Prostate gland (tissue), 2 donors: ENCODE data around the gene IFI16. TPM values are rescaled to one million over a fixed set of nuclear protein-coding genes. Genes with fewer than 3 reads are reported as not detected.

ENCODE experiments used
- DNase-seq: peaks from one replicate; pipeline ENCODE4 v3.0.0-alpha.2; 2019; ENCODE audit warnings: low spot score
- H3K27ac ChIP-seq, 2 donors: fragments of 200-600 bp; sonication (generic); 2 replicates each; pipeline ENCODE4 v1.5.1; 2017 to 2019
- H3K27me3 ChIP-seq: fragments of 200-600 bp; sonication (generic); replicated peaks from 2 replicates; pipeline ENCODE4 v1.5.1; 2019; ENCODE audit not compliant: insufficient read depth
- H3K36me3 ChIP-seq, 2 donors: fragments of 200-600 bp; sonication (generic); 1 replicate in 1 of 2; 2 replicates in 1 of 2; pipeline versions ENCODE4 v1.5.1 to v1.8.1; 2017 to 2019
- H3K4me1 ChIP-seq: fragments of 200-600 bp; sonication (generic); replicated peaks from 2 replicates; pipeline ENCODE4 v1.5.1; 2019
- H3K4me3 ChIP-seq, 2 donors: fragments of 200-600 bp; sonication (generic); 2 replicates each; pipeline ENCODE4 v1.5.1; 2017 to 2019
- H3K9me3 ChIP-seq: fragments of 200-600 bp; sonication (generic); 2 replicates; pipeline ENCODE4 v1.5.1; 2017
- CTCF ChIP-seq, 4 experiments: fragments of 200-600 bp in 2 of 4; fragments of 450-650 bp in 2 of 4; sonication (generic) in 2 of 4; IDR thresholded peaks; 1 replicate in 3 of 4; 2 replicates in 1 of 4; pipeline ENCODE4 v1.5.1; 2016 to 2019; ENCODE audit warnings: antibody characterized with exemption in 4 of 4, mild to moderate bottlenecking in 2 of 4, moderate library complexity in 2 of 4
- POLR2A ChIP-seq: fragments of 450-650 bp; IDR thresholded peaks from one replicate; pipeline ENCODE4 v1.6.1; 2016; ENCODE audit warnings: antibody characterized with exemption, mild to moderate bottlenecking
- POLR2AphosphoS5 ChIP-seq: sonication (generic); formaldehyde crosslinking; IDR thresholded peaks from one replicate; pipeline ENCODE4 v1.6.1; 2017; ENCODE audit warnings: antibody characterized with exemption
- WGBS: methylation state at CpG from one replicate; pipeline ENCODE4 v1.1.5; 2018; 5-methylcytosine and 5-hydroxymethylcytosine counted together
- intact Hi-C: fragments of 100-400 bp; cut with DNase I; formaldehyde crosslinking; loops from one replicate; pipeline ENCODE4 v1.14.2; 2022
- total RNA-seq, 2 donors: library from RNA; depleted of rRNA; stranded (reverse); fragments of >200 nt; gene quantifications; one replicate each; pipeline ENCODE4 v1.1.0, GENCODE V29; 2016

Gene IFI16
- total RNA-seq, 2 donors from 2014 or later, result 18.2 to 61.3 TPM

DNA sequence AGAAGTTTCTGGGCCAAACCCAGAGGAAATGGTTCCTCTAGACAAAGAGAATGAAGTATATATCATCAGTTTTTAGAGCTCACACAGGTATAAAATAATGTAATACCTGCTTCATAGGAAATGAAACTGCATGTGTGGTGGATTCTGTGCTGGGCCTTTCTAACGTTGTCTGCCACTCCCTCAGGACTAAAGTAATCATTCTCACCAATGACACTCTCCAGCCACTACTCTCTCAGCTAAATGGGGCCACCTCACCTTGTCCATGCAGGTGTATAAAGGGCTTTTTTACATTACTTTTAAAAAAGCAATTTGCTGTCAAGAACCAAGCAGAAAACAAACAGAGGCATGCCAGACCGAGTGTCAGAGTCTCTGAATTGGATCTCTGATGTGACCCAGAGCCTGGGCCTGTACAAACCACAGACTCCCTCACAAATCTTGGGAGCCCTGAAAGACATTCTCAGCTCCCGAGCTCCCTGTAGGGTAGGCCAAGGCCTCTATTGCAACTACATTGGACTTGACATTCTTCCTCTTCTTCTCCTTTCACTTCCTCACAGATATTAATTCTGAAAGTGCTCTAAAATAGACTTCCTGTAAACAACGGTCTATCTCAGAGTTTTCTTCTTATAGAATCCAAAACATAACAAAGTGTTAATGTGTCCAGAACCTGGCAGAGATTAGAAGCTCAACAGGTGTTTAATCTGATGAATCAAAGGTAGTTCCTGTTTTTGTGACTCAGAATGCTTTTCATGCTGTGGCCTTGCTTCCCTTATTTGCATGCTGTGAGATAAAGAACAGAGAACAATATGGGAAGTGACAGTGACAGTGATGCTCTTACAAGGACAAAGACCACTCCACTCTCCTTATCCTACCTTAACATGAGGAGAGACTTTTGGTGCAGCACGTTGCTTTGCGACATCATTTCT, 58.3 kb downstream of the IFI16 start:
- H3K27ac ChIP-seq, result no peak overlapping the region
- TF ChIP-seq POLR2AphosphoS5 (no peak), POLR2A (no peak), CTCF (IDR thresholded peaks at IDR 0.05) (no peak)
- 52% methylated on average over 6 of the region's 6 CpGs for WGBS
- intact Hi-C loops, result no loop called here
- H3K36me3 ChIP-seq, result no peaks in the 10 kb centered on the region
- no peaks in the 10 kb centered on the region for H3K4me1 ChIP-seq
- H3K9me3 ChIP-seq, result no peaks in the 10 kb centered on the region
- H3K27me3 ChIP-seq, result no peaks in the 10 kb centered on the region
- DNase-seq, result no peak
- no peak overlapping the region for H3K4me3 ChIP-seq

DNA sequence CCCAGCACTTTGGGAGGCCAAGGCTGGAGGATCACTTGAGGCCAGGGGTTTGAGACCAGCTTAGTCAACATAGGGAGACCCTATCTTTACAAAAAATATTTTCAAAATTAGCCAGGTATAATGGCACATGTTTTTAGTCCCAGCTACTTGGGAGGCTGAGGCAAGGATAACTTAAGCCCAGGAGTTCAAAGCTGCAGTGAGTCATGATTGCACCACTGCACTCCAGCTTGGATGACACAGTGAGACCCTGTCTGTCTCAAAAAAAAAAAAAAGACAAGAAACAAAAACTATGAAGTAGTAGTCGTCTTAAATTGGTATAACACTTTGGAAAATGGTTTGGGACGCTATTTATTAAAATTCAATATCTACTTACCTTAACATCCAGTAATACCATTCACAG, 59.2 kb downstream of the IFI16 start:
- TF ChIP-seq CTCF (IDR thresholded peaks at IDR 0.05), result no peak
- no peak for TF ChIP-seq POLR2AphosphoS5
- TF ChIP-seq POLR2A, result no peak
- H3K27me3 ChIP-seq, result no peaks in the 10 kb centered on the region
- no peaks in the 10 kb centered on the region for H3K4me1 ChIP-seq
- no peak for DNase-seq
- intact Hi-C loops, result no loop called here
- no peaks in the 10 kb centered on the region for H3K9me3 ChIP-seq
- WGBS, result 87% methylated on average over 2 of the region's 2 CpGs
- H3K27ac ChIP-seq, result no peak overlapping the region
- no peak overlapping the region for H3K4me3 ChIP-seq
- H3K36me3 ChIP-seq, result no peaks in the 10 kb centered on the region

GRCh38 chr1:159071970-159072582, 62.4 kb downstream of the IFI16 start:
- Histone ChIP-seq H3K27ac (no peak overlapping the region), H3K4me3 (no peak overlapping the region), H3K9me3 (no peaks in the 10 kb centered on the region), H3K4me1 (no peaks in the 10 kb centered on the region), H3K36me3 (no peaks in the 10 kb centered on the region), H3K27me3 (no peaks in the 10 kb centered on the region)
- DNase-seq, result no peak
- TF ChIP-seq POLR2A (no peak), CTCF (IDR thresholded peaks at IDR 0.05) (peak; percentile 14 to 78 (median 59))
- intact Hi-C loops, result loop anchor here (10.0 kb wide), 1 partner anchor 867 kb away; no protein-coding TSS in a partner anchor

DNA sequence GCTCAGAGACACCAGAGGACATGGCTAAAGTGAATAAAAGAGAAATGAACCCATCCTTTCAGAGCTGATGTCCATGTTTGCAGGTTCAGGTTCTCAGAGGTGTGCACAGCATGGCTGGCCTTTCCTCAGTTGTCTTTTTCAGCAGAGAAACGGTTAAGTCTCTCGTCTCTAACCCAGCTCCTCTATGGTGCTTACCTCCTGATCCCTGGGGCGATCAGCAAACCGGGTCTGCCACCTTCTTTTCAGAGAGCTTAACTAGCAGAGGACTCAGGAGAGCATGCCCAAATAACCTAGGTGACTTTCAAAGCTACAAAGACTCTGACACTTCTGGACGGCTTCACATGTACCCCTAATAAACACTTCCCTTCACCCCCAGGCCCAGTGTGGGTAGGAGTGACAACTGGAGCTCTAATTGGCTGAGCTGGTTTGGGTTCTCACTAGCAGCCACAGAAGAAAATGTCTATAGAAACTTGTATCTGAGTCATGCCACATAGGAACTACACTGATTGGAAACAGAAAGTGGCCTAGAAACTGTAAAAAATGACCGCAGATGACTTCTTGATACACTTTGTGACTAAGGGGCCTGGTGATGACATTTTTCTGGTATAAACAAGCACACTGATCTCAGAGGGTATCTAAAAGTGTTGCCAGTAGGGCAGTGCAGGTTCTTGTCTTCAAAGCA, 66.9 kb downstream of the IFI16 start, which contains the start of gene AIM2:
AIM2 (minus strand) TSS at position 329 of the 682 bp plus-strand sequence. CDS start 3,267 bp downstream, outside the sequence.
- H3K27ac ChIP-seq, result no peak within 1 kb of the TSS
- no peaks in the 10 kb centered on the region for H3K36me3 ChIP-seq
- no peak for DNase-seq
- no peaks in the 10 kb centered on the region for H3K9me3 ChIP-seq
- TF ChIP-seq POLR2AphosphoS5 (no peak), POLR2A (no peak), CTCF (IDR thresholded peaks at IDR 0.05) (no peak)
- intact Hi-C loops, result loop anchor here (10.0 kb wide), 1 partner anchor 872 kb away; no protein-coding TSS in a partner anchor
- WGBS, result 53% methylated on average over 6 of the region's 6 CpGs
- H3K4me1 ChIP-seq, result no peaks in the 10 kb centered on the region
- no peak within 1 kb of the TSS for H3K4me3 ChIP-seq
- no peaks in the 10 kb centered on the region for H3K27me3 ChIP-seq
